ENCODE data around the gene PRKD3.

PRKD3 gene

DNA sequence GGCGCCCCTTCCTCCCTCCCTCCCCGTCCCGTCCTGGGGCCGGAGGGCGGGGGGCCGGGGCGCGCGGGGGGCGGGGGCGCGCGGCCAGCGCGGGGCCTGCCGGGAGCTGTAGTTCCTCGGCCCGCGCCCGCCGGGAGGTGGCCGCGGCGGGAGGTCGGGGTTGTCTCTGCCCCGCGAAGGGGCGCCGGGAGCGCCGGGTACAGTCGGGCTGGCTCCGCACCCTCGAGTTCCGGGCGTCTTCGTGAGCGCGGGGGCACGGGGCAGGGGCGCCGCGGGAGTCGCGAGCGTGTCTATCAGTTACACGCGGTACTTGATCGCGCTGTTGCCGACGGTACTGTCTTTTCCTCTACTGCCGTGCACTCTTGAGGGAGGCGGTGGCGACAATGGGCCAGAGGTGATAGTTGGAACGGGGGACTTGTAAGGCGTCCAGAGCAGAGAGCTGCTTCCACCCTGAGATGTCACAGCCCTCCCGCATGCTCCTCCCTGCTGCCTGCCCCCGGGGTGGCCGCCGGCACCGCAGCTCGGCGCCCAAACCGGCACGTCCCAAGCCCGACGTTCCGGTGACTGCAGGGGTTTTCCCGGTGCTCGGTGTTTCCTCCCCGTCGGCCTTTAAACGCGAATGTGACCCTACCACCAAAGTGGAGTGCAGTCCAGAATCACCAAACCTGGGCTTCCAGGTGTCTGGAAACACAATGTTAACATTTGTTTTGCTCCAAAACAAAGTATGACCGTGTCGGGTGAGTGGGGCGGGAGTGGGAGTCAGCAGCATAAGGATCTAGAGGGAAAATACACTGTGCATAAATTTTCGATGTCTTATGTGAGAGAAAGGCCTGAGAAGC is at the start of gene PRKD3:
PRKD3 (minus strand) TSS at position 48 of the 839 bp plus-strand sequence. CDS start 8,309 bp downstream, outside the sequence.
- no peak for TF ChIP-seq ZFX (IDR thresholded peaks at IDR 0.05; ENCODE audit: borderline replicate concordance)
- peak within 1 kb of the TSS; percentile 10 for H3K27ac ChIP-seq

DNA sequence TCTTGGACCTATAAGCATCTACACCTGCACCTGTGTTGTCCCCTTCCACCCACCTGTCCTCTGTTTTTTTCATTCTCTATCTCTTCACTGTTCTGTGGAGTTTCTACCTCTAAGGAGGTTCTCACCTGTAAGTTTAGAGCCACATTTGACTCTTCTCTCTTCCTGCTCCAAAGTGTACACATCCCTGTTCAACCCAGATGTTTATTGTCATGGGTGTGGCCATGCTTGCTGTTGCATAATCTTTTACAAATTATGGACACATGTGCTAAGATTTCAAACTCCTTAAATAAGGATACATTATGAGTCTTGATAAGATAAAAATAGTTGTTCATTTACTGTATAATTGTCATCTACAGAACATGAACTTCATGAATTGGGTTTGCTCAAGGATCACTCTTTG is 47.4 kb upstream of the PRKD3 start:
- H3K27ac ChIP-seq, result no peak overlapping the region
- TF ChIP-seq ZFX (IDR thresholded peaks at IDR 0.05; ENCODE audit: borderline replicate concordance), result no peak
- TF ChIP-seq, protein P1, sequence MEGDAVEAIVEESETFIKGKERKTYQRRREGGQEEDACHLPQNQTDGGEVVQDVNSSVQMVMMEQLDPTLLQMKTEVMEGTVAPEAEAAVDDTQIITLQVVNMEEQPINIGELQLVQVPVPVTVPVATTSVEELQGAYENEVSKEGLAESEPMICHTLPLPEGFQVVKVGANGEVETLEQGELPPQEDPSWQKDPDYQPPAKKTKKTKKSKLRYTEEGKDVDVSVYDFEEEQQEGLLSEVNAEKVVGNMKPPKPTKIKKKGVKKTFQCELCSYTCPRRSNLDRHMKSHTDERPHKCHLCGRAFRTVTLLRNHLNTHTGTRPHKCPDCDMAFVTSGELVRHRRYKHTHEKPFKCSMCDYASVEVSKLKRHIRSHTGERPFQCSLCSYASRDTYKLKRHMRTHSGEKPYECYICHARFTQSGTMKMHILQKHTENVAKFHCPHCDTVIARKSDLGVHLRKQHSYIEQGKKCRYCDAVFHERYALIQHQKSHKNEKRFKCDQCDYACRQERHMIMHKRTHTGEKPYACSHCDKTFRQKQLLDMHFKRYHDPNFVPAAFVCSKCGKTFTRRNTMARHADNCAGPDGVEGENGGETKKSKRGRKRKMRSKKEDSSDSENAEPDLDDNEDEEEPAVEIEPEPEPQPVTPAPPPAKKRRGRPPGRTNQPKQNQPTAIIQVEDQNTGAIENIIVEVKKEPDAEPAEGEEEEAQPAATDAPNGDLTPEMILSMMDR (IDR thresholded peaks at IDR 0.05), result no peak

DNA sequence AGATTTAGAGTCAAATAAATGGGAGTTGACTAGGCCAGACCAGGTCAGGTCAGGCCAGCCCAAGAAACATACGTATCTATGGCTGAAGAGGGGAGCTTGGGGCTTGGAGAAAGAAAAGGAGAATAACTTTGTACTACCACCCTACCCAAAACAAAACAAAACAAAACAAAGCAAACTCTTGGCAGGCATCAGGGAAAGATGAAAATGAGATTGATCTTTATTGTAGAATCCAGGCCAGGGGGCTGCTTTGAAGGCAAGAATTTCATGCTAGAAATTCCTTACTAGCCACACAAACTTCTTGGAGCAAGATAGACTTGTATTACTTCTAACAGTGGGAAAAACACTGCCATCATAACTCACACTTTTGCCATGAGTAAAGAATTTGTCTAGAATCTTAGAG is 46.0 kb upstream of the PRKD3 start:
- TF ChIP-seq, protein P1 (IDR thresholded peaks at IDR 0.05), result no peak
- TF ChIP-seq ZFX (IDR thresholded peaks at IDR 0.05; ENCODE audit: borderline replicate concordance), result no peak
- H3K27ac ChIP-seq, result no peak overlapping the region

DNA sequence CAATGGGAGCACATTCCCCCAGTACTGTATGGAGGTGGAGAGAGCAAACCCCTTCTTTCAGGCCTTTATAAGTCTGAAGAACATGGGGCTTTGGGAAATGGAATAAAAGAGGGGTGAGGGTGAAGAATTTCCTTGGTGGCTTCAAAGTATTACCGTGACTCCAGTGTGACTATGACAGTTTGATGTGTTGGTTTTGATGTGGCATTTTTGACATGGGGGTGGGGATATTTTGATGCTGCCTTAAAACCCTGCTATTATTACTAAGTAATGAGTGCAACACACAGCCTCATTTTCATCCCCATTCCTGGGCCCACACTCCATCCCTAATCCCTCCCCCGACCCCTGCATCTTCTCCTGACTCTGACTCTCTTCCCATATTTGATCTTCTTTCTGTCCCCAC is 43.4 kb upstream of the PRKD3 start:
- TF ChIP-seq ZFX (IDR thresholded peaks at IDR 0.05; ENCODE audit: borderline replicate concordance), result no peak
- TF ChIP-seq, protein P1 (IDR thresholded peaks at IDR 0.05), result no peak
- H3K27ac ChIP-seq, result no peak overlapping the region

DNA sequence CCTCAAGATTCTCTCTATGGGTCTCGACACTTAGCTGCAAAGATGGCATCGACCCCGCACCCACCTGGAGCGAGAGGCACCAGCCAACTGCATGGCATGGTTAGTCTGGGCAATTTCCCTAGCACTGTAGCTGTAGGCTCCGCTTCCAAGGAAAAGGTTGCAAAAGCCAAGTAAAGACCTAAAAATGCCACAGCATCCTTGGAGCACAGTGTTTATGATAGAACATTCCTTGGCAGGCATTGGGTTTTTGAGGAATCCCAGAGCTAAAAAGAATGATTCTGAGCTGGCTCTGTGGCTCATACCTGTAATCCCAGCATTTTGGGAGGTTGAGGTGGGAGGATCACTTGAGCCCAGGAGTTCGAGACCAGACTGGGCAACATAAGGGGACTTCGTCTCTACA is 42.7 kb upstream of the PRKD3 start:
- TF ChIP-seq, protein P1 (IDR thresholded peaks at IDR 0.05), result no peak
- no peak for TF ChIP-seq ZFX (IDR thresholded peaks at IDR 0.05; ENCODE audit: borderline replicate concordance)
- no peak overlapping the region for H3K27ac ChIP-seq

DNA sequence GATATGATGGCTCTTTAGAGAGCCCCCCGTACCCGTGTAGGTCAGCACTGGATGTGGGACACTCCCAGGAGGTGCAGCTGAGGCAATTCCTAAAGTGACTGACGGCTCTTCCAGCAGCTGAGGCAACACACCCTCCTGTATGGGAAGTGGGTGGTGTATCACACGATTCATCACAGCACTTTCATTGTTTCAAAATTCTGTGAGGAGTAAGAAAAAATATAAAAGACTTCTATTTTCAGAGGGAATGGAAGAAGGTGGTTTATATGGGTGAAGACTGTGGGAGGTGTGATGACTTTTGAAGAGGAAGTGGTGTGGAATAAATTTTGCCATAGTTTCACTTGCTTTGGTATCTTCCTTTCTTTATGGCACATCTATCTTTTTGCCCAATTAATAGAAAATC is 42.1 kb upstream of the PRKD3 start:
- no peak for TF ChIP-seq ZFX (IDR thresholded peaks at IDR 0.05; ENCODE audit: borderline replicate concordance)
- TF ChIP-seq, protein P1 (IDR thresholded peaks at IDR 0.05), result no peak
- H3K27ac ChIP-seq, result no peak overlapping the region

DNA sequence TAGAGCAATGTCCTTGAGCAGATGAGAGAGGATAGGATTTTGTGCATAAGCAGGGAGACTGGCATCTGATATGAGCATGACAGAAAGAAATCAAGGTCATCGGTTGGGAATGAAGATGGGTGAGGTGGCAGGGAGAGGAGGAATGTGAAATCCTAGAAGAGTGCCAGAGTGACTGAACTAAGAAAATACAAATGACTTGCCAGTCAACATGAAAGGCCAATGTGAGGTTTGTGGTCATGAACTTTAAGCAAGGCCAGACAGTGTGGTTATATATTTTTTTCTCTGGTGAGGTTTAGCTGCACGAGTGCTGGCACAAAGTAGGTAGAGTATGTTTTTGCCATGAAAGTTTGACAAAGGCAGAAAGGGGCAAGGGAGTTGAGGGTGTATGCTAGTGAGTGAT is 41.0 kb upstream of the PRKD3 start:
- no peak overlapping the region for H3K27ac ChIP-seq
- TF ChIP-seq ZFX (IDR thresholded peaks at IDR 0.05; ENCODE audit: borderline replicate concordance), result no peak
- TF ChIP-seq, protein P1 (IDR thresholded peaks at IDR 0.05), result no peak
